Measurements from ENCODE around the gene CCDC82. TPM values are rescaled to one million over a fixed set of nuclear protein-coding genes. Genes with fewer than 3 reads are reported as not detected.

The CCDC82 gene
- polyA plus RNA-seq, 2 of the 4 experiments (the other 2 are of a cell fraction) = 17.6 to 27.6 TPM

- H3K27ac ChIP-seq = no peak overlapping the region
- 0% methylated on average over 1 of the region's 1 CpG for WGBS (ENCODE audit: missing lambda C conversion rate)
- H3K4me2 ChIP-seq = no peak overlapping the region
- H3K4me1 ChIP-seq = no peaks in the 10 kb centered on the region
- ChIA-PET CTCF (interaction anchor here (0.7 to 3.6 kb wide), 13 partner anchors 9 to 1318 kb away, joined by 3 to 38 read pairs (median 4); partner anchors contain the start of genes CEP57 and MAML2), POLR2A (interaction anchor here (1.0 to 1.7 kb wide), 3 partner anchors 51 to 604 kb away, joined by 3 to 6 read pairs (median 4); partner anchors contain the start of genes FAM76B, MAML2 and MTMR2)
- DNase-seq (ENCODE audit: low read depth in 1 of 2, low spot score in 1 of 2) (peak; percentile 20 to 43), FAIRE-seq (no peak), ATAC-seq (no peak)
- H3K4me3 ChIP-seq = no peak overlapping the region
- peak; percentile 77 for TF ChIP-seq CTCF (IDR thresholded peaks at IDR 0.05)
- TF ChIP-seq NR3C1 (IDR thresholded peaks at IDR 0.05) = no peak
- no peak for TF ChIP-seq TP53 (CRISPR knock-in tag; IDR thresholded peaks at IDR 0.05)
- TF ChIP-seq SMC3 (IDR thresholded peaks at IDR 0.05) = peak; percentile 59
- TF ChIP-seq REST (IDR thresholded peaks at IDR 0.05) = no peak
- peak; percentile 74 to 77 for TF ChIP-seq RAD21 (conservative IDR thresholded peaks at IDR 0.05 in 1 of 2, IDR thresholded peaks at IDR 0.05 in 1 of 2)
- TF ChIP-seq HOXB5 (CRISPR knock-in tag; IDR thresholded peaks at IDR 0.05) = peak; percentile 64; the same call in 1 of the 2 replicates
- no peaks in the 10 kb centered on the region for H3K9me3 ChIP-seq
These were observed 4.1 kb upstream of the CCDC82 start for GRCh38 chr11:96393753-96394348.

GRCh38 chr11:96391698-96392307 lies 2.1 kb upstream of the CCDC82 start:
- ChIA-PET CTCF (no interaction called here), POLR2A (no interaction called here)
- FAIRE-seq = no peak
- WGBS (ENCODE audit: missing lambda C conversion rate) = 92% methylated on average over 3 of the region's 3 CpGs
- no peak for ATAC-seq
- DNase-seq (ENCODE audit: low read depth in 1 of 2, low spot score in 1 of 2) = peak in 1 of 2 experiments; percentile 3
- Histone ChIP-seq H3K4me2 (no peak overlapping the region), H3K9me3 (no peaks in the 10 kb centered on the region), H3K4me3 (no peak overlapping the region), H3K4me1 (peaks cover 11% of the 10 kb centered on the region; the same call in 1 of the 3 replicates), H3K27ac (no peak overlapping the region)
- no peak for TF ChIP-seq FOXS1 (CRISPR knock-in tag; IDR thresholded peaks at IDR 0.05)
- 0 out of 5 replicates have a peak, but pooled peaks of 1 of the 2 experiments have one; percentile 3 for TF ChIP-seq RAD21 (conservative IDR thresholded peaks at IDR 0.05 in 1 of 2, IDR thresholded peaks at IDR 0.05 in 1 of 2)
- TF ChIP-seq CBX8 (IDR thresholded peaks at IDR 0.05) = no peak
- no peak for TF ChIP-seq TP53 (CRISPR knock-in tag; IDR thresholded peaks at IDR 0.05)

- ATAC-seq (peak; percentile 3 to 27; a peak in 5 of 6 replicates), DNase-seq (ENCODE audit: low read depth in 1 of 2, low spot score in 1 of 2) (peak; percentile 7 to 10), FAIRE-seq (no peak)
- POLR2A ChIA-PET = interaction anchor here (1.1 to 1.5 kb wide), 4 partner anchors 147 to 601 kb away, joined by 3 to 8 read pairs (median 5); partner anchors contain the start of genes CEP57 and FAM76B
- Histone ChIP-seq H3K9me3 (no peaks in the 10 kb centered on the region), H3K4me1 (peaks cover 11% of the 10 kb centered on the region; the same call in 1 of the 3 replicates), H3K4me2 (peak overlapping the region; percentile 80), H3K27ac (peak overlapping the region; percentile 90 to 94), H3K4me3 (peak overlapping the region; percentile 90)
- 12% methylated on average over 6 of the region's 6 CpGs for WGBS (ENCODE audit: missing lambda C conversion rate)
- CTCF ChIA-PET = interaction anchor here (1.1 kb wide), 1 partner anchor 335 kb away, joined by 4 read pairs; no protein-coding TSS in a partner anchor
- TF ChIP-seq EHMT2 (IDR thresholded peaks at IDR 0.05; ENCODE audit: low read depth) = no peak
- TF ChIP-seq NPAS2 (CRISPR knock-in tag; IDR thresholded peaks at IDR 0.05; ENCODE audit: borderline replicate concordance) = no peak
- no peak for TF ChIP-seq JUNB (IDR thresholded peaks at IDR 0.05)
- no peak for TF ChIP-seq ZNF302 (CRISPR knock-in tag; IDR thresholded peaks at IDR 0.05)
- TF ChIP-seq KDM5A (IDR thresholded peaks at IDR 0.05) = no peak
- TF ChIP-seq FOSL2 (IDR thresholded peaks at IDR 0.05) = no peak
- TF ChIP-seq FOSL2 (CRISPR knock-in tag; IDR thresholded peaks at IDR 0.05) = no peak
- TF ChIP-seq EHF (CRISPR knock-in tag; IDR thresholded peaks at IDR 0.05) = no peak
- TF ChIP-seq BCL3 (IDR thresholded peaks at IDR 0.05) = no peak
- no peak for TF ChIP-seq CTCF (IDR thresholded peaks at IDR 0.05)
- TF ChIP-seq CBX2 (IDR thresholded peaks at IDR 0.05; ENCODE audit: borderline replicate concordance, low read depth) = no peak
- TF ChIP-seq USF2 (IDR thresholded peaks at IDR 0.05) = no peak
- TF ChIP-seq CHD4 (IDR thresholded peaks at IDR 0.05; ENCODE audit: borderline replicate concordance) = no peak
- TF ChIP-seq CEBPB (IDR thresholded peaks at IDR 0.05) = no peak
These were observed 728 bp upstream of the CCDC82 start for GRCh38 chr11:96390488-96390792.

All from A549 (cell line).